ENCODE measurements around the gene CLIC3.
"Not testable (repeated sequence)": the region's sequence is repeated elsewhere in the genome, so short reads cannot be mapped to it uniquely, and the experiment has no call there.

Gene CLIC3

DNA sequence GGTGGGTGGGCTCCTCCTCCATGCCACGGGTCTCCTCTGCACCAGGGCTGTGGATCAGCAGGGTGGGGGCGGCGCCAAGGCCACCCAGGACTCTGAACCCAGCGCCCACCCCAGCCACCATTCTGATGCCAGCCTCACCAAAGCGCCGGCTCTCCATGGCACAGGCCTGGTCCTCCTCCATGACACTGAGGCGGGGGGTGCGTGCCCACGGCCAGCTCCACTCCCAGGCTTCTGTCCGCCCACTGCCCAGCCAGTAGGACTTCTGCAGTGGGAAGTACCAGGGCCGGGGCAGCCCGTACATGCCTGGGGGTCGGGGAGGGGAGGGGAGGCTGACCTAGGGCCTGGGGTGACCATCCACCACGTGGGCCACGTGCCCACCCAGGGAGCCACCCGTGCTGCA, 20.1 kb upstream of the CLIC3 start:
- DNase-seq = no peak

DNA sequence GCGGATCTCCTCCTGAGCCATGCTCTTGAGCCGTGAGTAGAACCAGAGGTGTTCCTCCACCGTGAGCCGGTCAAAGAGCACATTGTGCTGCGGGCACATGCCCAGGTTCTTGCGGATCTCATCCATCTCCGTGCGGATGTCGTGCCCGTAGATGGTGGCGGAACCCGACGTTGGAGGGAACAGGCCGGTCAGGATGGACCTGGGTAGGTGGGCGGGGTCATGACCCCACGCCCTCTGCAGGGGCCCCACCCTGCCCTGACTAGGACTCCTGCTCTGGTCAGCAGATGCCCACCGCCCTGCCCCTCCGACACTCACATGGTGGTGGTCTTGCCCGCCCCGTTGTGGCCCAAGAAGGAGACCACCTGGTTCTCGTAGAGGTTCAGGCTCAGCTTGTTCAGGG, 19.6 kb upstream of the CLIC3 start:
- DNase-seq = no peak

DNA sequence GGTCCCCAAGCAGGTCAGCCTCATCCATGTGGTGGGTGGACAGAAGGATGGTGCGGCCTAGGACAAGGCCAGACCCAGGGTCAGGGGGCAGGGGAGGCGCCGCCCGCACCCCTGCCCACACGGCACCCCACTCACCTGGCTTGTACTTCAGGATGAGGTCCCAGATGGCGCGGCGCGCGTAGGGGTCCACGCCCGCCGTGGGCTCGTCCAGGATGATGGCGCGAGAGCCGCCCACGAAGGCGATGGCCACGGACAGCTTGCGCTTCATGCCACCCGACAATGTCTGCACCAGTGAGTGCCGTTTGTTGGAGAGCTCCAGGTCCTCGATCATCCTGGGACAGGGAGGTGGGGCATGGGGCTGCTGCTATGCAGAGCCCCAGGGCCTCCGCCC, 19.2 kb upstream of the CLIC3 start:
- DNase-seq = no peak

GRCh38 chr9:137014776-137015539, 18.6 kb upstream of the CLIC3 start:
- no peak for DNase-seq

- DNase-seq = no peak
Observed at GRCh38 chr9:137014166-137014565, 17.8 kb upstream of the CLIC3 start.

DNA sequence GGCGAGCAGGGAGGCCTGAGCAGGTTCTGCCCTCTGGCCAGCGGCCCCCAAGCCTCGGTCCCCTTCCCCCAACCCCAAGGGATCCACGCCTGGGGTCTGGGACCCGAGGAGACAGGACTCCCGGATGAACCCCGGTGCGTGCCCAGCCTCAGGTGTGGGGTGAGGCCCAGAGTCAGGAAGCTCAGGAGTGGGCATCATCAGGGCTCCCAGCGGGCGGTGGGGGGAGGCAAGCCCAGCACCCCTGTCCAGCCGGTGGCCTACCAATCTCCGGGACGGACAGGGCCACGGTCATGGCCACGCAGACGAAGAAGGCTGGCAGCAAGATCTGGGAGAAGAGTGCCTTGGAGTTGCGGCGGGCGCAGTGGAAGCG, 17.2 kb upstream of the CLIC3 start:
- DNase-seq = no peak

DNA sequence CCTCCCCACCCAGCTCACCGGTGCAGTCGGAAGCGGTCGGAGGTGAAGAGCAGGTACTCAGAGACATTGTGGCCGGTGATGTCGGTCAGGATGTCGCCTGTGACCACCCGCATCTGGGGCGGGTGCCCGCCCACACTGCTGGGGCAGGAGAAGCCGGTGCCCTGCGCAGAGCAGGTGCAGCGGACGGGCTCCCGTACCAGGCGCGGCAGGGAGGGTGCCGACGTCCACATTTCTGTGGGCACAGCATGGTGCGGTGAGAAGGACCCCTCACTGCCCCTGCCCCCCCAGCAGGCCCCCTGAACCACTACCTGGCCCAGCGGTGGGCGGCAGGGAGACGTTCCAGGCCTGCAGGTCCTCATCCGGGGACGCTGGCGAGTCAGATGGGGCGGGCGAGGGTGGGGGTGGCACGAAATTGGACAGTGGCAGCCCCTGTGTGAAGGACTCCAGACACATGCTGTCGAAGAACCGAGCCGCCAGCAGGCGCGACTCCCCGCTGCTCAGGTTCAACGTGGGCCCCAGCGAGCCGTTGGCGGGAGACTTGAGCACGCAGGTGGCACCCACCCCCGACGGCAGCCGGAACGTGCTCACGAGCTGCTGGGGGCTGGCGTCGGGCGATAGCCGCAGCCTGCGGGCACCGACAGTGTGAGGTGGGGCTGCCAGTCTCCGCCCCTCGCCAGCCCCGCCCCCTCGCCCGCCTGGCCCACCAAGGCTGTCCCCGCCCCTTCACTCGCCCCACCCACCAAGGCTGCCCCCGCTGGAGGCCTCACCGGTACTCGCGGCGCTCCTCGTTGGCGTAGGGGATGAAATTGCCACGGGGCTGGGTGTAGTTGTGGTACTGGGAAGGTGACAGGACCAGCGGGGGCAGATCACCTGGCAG, 16.6 kb upstream of the CLIC3 start:
- DNase-seq = no peak

- no peak for DNase-seq
Observed at GRCh38 chr9:137011907-137012675, 15.7 kb upstream of the CLIC3 start.

DNA sequence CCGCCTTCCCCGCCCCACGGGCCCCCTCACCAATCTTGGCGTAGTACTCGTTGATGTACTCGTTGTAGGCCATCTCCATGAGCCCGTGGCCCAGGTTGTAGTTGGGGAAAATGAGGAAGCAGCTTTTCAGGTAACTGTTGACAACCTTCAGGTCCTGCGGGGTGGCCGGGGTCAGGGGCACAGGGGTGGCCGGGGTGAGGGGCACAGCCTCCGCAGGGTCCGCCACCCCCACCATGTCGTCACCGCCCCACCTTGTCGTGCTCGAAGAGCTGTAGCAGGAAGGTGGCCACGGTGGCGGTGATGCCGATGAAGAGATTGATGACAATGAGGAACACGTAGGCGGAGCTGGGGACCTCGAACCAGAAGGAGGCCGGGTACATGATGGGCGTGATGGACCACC, 14.8 kb upstream of the CLIC3 start:
- DNase-seq = no peak

DNA sequence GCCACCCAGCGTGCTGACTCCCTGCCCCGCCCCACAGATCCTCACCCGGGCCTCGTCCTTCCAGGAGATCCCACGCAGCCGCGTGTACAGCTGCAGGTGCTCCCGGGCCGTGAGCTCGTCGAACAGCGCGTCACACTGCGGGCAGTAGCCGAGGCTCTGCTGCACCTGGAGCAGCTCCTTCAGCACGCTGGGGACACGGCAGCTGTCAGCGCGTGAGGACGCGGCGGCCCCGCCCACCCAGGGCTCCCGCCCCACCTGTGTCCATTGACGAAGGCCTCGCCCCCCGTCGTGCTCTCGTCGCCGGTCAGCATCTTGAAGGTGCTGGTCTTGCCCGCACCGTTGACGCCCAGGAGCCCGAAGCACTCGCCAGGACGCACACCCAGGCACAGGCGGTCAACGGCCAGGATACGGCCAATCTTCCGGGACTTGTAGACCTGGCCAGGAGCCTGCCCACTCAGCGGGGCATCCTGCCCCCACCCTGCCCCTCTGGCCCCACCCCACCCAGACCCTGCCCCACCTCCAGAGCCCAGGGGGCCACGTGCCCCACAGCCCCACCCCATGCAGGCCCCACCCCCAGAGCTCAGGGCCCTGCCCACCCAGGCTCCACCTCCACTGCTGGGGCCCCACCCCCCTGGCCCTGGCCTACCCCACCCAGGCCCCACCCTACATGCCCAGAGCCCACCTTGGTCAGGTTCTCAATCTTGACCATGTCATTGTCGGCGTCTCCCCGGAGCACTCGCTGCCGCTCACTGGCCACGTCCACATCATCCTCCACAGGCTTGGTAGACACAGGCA, 13.8 kb upstream of the CLIC3 start:
- no peak for DNase-seq

DNA sequence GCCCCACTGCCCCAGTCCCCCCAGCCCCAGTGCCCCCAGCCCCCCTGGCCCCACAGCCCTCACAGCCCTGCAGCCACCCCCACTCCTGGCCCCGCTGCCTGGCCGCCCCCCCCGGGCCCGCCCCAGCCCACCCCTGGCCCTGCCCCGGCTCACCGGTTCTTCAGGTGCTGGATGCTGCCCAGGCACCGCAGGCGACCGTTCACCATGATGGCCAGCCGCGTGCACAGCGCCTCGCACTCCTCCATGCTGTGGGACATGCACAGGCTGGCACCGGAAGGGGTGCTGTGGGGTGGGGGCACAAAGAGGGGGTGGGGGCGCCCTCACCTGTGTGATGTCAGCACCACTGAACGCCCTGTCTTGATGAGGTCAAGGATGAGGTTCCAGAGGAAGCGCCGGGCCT, 12.8 kb upstream of the CLIC3 start:
- no peak for DNase-seq

- no peak for DNase-seq
Observed at GRCh38 chr9:137008312-137008711, 11.9 kb upstream of the CLIC3 start.

- no peak for DNase-seq
Observed at GRCh38 chr9:137007816-137008270, 11.5 kb upstream of the CLIC3 start.

GRCh38 chr9:137007108-137007815, 10.9 kb upstream of the CLIC3 start:
- no peak for DNase-seq

GRCh38 chr9:137006116-137007003, 10.0 kb upstream of the CLIC3 start:
- DNase-seq = no peak

GRCh38 chr9:137004285-137004684, 7.9 kb upstream of the CLIC3 start:
- DNase-seq = not testable (repeated sequence)

- DNase-seq = no peak
Observed at GRCh38 chr9:137002646-137003041, 6.3 kb upstream of the CLIC3 start.

DNA sequence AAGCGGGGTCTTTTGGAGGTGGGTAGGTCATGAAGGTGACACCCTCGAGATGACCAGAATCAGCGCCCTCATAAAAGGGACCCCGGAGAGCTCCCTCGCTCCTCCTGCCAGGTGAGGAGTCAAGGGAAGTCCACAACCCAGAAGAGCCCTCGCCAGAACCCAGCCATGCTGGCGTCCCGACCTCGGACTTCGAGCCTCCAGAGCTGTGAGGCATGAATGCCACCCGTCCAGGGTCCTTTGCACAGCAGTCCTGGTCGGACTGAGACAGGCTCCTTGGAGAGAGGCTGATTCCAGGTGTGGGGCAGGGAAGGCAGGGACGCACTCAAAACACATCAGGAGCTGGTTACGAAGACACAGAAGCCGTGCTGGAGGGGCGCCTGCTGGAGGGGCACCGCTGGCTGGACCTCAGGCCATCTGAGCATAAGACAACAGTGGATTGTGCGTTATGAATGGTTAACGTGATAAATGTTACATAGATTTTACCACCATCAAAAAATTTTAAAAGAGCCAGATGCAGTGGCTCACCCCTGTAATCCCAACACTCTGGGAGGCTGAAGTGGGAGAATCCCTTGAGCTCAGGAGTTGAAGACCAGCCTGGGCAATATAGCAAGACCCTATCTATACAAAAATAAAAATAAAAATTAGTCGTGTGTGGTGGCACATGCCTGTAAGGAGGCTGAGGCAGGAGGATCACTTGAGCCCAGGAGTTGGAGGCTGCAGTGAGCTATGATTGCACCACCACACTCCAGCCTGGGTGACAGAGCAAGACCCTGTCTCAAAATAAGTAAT, 5.7 kb upstream of the CLIC3 start:
- no peak for DNase-seq

DNA sequence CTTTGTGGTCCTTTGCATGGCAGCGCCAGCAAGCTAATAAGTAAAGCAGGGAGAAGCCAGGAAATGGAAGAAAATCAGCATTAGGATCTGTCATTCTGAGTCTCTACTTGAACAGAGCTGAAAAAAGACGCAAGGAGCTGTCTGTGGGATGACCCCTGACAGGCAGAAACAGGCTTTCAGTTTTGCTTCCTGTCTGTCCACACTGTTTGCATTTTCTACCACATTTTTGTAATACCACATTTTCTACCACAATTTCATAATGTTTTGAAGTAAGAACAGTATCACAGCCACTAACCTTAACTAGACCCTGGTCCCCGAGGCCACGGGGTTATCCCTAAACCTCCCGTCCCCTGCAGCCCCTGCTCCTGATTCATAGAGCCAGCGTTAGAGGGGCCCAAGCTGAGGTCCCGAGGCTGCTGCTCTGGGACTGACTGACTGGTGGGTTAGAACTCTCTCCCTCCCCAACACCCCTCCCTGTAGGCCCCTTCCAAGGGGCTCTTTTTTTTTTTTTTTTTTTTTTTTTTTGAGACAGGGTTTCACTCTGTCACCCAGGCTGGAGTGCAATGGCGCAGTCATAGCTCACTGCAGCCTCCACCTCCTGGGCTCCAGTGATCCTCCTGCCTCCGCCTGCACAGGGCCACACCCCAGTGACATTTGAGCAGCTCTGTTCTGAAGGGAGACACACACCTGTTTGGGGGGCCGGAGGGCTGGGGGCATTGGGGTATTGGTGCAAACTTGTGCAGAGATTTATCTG, 4.0 kb upstream of the CLIC3 start:
- DNase-seq = no peak

All from stimulated activated CD4-positive, alpha-beta T cell treated with anti-CD3 and anti-CD28 coated beads, Interleukin-1b, Interleukin-23, amount 100 ng/mL, for 48 hours (primary cell).